ENCODE measurements around the gene ZNF574. TPM values are rescaled to one million over a fixed set of nuclear protein-coding genes. Genes with fewer than 3 reads are reported as not detected.

Gene ZNF574
- total and polyA plus RNA-seq, 2 experiments from 2014 or later = 19.4 to 61.2 TPM

DNA sequence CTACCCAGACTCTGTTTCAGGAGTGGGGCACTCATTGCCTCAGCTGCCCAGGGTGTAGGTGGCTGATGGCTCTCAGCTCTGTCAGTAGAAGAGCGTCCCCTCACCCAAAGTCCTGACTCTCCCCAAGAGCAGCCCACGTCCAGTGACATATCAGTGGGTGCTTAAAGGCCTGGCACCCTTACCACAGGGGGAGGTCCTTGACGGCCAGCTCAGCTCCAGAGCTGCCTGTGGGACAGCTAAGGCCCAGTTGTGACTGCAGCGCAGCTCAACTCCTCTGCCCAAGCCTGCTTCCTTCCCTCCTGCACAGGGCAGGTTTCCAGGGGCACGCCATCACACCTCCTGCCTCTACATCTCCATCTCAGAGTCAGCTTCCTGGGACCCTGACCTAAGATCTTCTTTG is 38.3 kb upstream of the ZNF574 start (continued):
- TF ChIP-seq ZNF462 (CRISPR knock-in tag; IDR thresholded peaks at IDR 0.05) = no peak

GRCh38 chr19:42038666-42039065 is 37.3 kb upstream of the ZNF574 start:
- H3K27ac ChIP-seq (ENCODE audit: low read depth) = no peak overlapping the region
- Mint-ChIP-seq H3K36me3 (ENCODE audit: low read depth) (peaks cover 51% of the 10 kb centered on the region), H3K4me1 (peaks cover 9% of the 10 kb centered on the region; the same call in 2 of the 3 replicates), H3K27ac (no peak overlapping the region), H3K9me3 (no peaks in the 10 kb centered on the region; the same call in 2 of the 3 replicates), H3K27me3 (ENCODE audit: insufficient read depth, low read depth, poor library complexity) (peaks cover 4% of the 10 kb centered on the region), H3K4me3 (no peak overlapping the region; the same call in 2 of the 3 replicates)
- H3K27me3 ChIP-seq (ENCODE audit: insufficient read depth) = no peaks in the 10 kb centered on the region
- no peak overlapping the region for H3K4me3 ChIP-seq
- no peaks in the 10 kb centered on the region; the same call in 1 of the 2 replicates for H4K20me1 ChIP-seq (replicated peaks; ENCODE audit: insufficient read depth)
- no peak overlapping the region for H2AFZ ChIP-seq
- no peaks in the 10 kb centered on the region for H3K9me2 ChIP-seq (ENCODE audit: insufficient read depth)
- H3K36me3 ChIP-seq (ENCODE audit: insufficient read depth) = peaks cover 8% of the 10 kb centered on the region; the same call in 1 of the 2 replicates
- peaks cover 9% of the 10 kb centered on the region for H3K4me1 ChIP-seq (ENCODE audit: insufficient read depth)
- H3K79me2 ChIP-seq (replicated peaks; ENCODE audit: insufficient read depth) = no peaks in the 10 kb centered on the region
- H3K4me2 ChIP-seq = no peak overlapping the region
- H3F3A ChIP-seq (replicated peaks; ENCODE audit: low read depth) = 0 out of 2 replicates have a peak, but pooled peaks cover 7% of the 10 kb centered on the region
- ATAC-seq (no peak), DNase-seq (ENCODE audit: low spot score) (no peak)
- TF ChIP-seq CTCF (conservative IDR thresholded peaks at IDR 0.05; ENCODE audit: low read depth in 2 of 2) (no peak), STAT1 (IDR thresholded peaks at IDR 0.05; ENCODE audit: unreplicated experiment) (no peak), REST (IDR thresholded peaks at IDR 0.05; ENCODE audit: unreplicated experiment) (no peak), ZNF331 (CRISPR knock-in tag; IDR thresholded peaks at IDR 0.05; ENCODE audit: low read depth) (no peak), CREB1 (CRISPR knock-in tag; IDR thresholded peaks at IDR 0.05; ENCODE audit: low read depth) (no peak)
- TF ChIP-seq, protein P1, sequence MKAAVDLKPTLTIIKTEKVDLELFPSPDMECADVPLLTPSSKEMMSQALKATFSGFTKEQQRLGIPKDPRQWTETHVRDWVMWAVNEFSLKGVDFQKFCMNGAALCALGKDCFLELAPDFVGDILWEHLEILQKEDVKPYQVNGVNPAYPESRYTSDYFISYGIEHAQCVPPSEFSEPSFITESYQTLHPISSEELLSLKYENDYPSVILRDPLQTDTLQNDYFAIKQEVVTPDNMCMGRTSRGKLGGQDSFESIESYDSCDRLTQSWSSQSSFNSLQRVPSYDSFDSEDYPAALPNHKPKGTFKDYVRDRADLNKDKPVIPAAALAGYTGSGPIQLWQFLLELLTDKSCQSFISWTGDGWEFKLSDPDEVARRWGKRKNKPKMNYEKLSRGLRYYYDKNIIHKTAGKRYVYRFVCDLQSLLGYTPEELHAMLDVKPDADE (IDR thresholded peaks at IDR 0.05) = no peak
